Measurements from ENCODE around the gene CHN1. TPM values are rescaled to one million over a fixed set of nuclear protein-coding genes. Genes with fewer than 3 reads are reported as not detected.

Gene CHN1
- total and polyA plus RNA-seq, 12 donors: 6.1 to 26.5 (median 15.7) TPM

DNA sequence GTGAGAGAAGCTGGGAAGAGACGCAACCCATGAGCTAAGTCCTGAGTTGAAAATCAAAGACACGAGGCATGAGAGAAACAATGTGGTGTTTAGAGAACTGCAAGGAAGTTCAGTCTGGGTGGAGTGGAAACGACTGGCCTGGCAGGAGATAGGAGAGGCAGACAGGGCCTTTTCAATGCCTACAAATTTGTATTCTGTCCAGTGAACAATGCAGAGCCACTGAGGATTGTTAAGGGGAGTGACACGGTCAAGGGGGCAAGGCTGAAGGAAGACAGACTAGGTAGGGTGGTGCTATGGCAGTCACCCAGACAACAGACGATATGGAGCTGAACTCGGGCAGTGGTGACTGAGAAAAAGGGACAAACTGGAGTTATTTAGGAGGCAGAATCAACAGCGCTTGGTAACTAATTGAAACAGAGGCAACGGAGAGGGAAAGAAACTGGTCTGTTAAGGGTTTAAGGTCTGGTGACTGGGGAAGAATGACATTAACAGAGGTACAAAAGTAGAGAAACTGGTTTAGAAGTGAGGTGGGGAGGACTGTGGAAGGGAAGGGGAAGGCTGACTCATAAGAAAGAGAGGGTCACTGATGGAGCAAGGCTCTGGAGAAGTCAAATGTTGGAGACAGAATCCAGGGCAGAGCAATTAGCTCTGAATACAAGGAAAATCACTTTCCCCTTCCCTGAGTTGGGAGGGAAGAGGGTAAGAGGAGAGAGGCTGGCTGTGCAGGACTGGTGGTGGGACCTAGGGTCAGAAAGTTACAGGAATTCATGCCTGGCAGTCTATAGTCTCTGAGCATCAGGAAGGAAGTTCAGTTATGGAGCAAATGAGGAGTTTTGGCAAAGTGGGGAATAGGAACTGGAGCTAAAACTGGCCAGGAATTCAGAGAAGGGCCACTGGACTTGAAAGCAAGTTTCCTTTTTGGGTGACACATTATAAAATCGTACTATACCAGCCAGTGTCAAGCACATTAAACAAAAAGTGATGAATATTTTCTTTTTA is 177.5 kb downstream of the CHN1 start:
- peak overlapping the region; percentile 2 to 84 (median 45) for H3K27ac ChIP-seq
- ATAC-seq: peak; percentile 43 to 77 (median 70)
- TF ChIP-seq, protein P1, sequence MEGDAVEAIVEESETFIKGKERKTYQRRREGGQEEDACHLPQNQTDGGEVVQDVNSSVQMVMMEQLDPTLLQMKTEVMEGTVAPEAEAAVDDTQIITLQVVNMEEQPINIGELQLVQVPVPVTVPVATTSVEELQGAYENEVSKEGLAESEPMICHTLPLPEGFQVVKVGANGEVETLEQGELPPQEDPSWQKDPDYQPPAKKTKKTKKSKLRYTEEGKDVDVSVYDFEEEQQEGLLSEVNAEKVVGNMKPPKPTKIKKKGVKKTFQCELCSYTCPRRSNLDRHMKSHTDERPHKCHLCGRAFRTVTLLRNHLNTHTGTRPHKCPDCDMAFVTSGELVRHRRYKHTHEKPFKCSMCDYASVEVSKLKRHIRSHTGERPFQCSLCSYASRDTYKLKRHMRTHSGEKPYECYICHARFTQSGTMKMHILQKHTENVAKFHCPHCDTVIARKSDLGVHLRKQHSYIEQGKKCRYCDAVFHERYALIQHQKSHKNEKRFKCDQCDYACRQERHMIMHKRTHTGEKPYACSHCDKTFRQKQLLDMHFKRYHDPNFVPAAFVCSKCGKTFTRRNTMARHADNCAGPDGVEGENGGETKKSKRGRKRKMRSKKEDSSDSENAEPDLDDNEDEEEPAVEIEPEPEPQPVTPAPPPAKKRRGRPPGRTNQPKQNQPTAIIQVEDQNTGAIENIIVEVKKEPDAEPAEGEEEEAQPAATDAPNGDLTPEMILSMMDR (IDR thresholded peaks at IDR 0.05): no peak
- WGBS, 2 donors: 48 to 49% methylated on average over 9 of the region's 9 CpGs
- H3K36me3 ChIP-seq: peaks cover 0 to 2% (median 0%) of the 10 kb centered on the region in 9 donors
- DNase-seq: peak in 1 of 2 donors; percentile 18
- H3K27me3 ChIP-seq: no peaks in the 10 kb centered on the region
- H3K4me1 ChIP-seq: peaks cover 4 to 61% (median 42%) of the 10 kb centered on the region in 9 donors
- intact Hi-C loops (cut with DNase I): no loop called here
- no peaks in the 10 kb centered on the region for H3K9me3 ChIP-seq
- no peak overlapping the region for H3K4me3 ChIP-seq

DNA sequence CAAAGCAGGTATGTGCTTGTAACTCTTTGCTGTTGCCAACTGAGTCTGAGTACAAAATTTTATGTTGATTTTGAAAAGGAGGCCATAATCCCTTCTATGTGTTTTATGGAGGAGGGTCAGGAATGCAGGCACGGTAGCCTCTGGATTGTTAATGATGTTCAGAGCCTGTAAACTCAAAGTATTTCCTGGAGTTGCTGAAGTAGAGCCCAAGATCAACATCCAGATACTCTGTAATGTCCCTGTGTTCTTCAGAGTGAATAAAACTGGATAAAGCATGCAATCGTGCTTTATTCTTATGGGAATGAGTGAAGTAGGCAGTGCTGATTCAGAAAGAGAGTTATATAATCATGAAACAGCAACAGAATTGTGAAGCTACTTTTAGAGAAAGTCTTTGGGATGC is 179.1 kb downstream of the CHN1 start:
- intact Hi-C loops (cut with DNase I): no loop called here
- Histone ChIP-seq H3K36me3 (peaks cover 0 to 6% (median 0%) of the 10 kb centered on the region in 9 donors), H3K27ac (peak overlapping the region in 5 of 10 donors; percentile 29 to 84 (median 47)), H3K27me3 (no peaks in the 10 kb centered on the region), H3K4me3 (no peak overlapping the region), H3K9me3 (no peaks in the 10 kb centered on the region), H3K4me1 (peaks cover 4 to 61% (median 42%) of the 10 kb centered on the region in 9 donors)
- DNase-seq (no peak), ATAC-seq (peak in 1 of 8 donors; percentile 20)
- TF ChIP-seq, protein P1 (IDR thresholded peaks at IDR 0.05): no peak
- WGBS, 2 donors: 50 to 52% methylated on average over 2 of the region's 2 CpGs

DNA sequence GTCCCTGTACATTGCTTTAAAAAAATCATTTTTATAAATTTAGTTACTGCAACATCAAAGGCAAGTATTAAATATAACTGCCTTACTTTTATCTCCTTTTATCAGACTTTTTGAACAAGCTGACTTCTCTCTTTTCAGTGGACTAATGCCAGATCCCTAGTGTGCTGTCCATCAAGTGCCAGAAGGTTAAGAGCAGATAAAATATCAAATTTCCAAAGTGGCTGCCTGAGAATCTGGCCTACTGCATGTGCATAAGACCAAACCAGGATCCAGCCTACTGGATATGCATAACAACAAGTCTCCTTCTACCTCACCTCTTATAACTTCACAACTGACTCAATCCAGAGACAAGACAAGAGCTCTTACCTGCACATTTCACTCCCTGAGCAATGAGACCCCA is 181.1 kb downstream of the CHN1 start:
- intact Hi-C loops (cut with DNase I): no loop called here

DNA sequence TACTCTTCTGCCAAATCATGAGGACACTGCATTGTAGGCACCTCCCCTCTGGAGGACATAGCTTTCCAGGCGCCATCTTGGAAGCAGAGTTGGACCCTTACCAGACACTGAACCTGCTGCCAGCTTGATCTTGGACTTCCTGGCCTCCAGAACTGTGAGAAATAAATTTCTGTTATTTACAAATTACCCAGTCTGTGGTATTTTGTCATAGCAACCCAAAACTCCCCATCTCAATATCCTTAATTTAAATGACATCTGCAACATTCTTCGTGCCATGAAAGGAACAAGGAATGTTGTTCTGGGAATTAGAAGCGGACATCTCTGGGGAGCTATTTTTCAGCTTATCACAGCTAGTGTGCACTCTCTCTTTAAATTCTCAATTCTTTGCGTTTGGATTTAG is 183.6 kb downstream of the CHN1 start:
- Histone ChIP-seq H3K4me3 (no peak overlapping the region), H3K36me3 (peaks cover 0 to 17% (median 0%) of the 10 kb centered on the region in 9 donors), H3K4me1 (peaks cover 0 to 31% (median 13%) of the 10 kb centered on the region in 9 donors), H3K9me3 (no peaks in the 10 kb centered on the region), H3K27ac (no peak overlapping the region), H3K27me3 (no peaks in the 10 kb centered on the region)
- TF ChIP-seq, protein P1 (IDR thresholded peaks at IDR 0.05): no peak
- ATAC-seq (no peak), DNase-seq (no peak)
- 75 to 79% methylated on average over 4 of the region's 4 CpGs for whole genome bisulfite sequencing, 2 donors
- intact Hi-C loops (cut with DNase I): no loop called here

More for the DNA sequence above, 181.1 kb downstream of the CHN1 start:
- H3K4me3 ChIP-seq: no peak overlapping the region
- TF ChIP-seq, protein P1 (IDR thresholded peaks at IDR 0.05): no peak
- DNase-seq (no peak), ATAC-seq (peak in 2 of 8 donors; percentile 27 to 63)
- no peaks in the 10 kb centered on the region for H3K27me3 ChIP-seq
- no peak overlapping the region for H3K27ac ChIP-seq
- H3K4me1 ChIP-seq: peaks cover 4 to 55% (median 36%) of the 10 kb centered on the region in 9 donors
- no peaks in the 10 kb centered on the region for H3K9me3 ChIP-seq
- H3K36me3 ChIP-seq: peaks cover 0 to 17% (median 0%) of the 10 kb centered on the region in 9 donors
